Ascending aorta (tissue), 2 donors: ENCODE results near the gene BAHCC1. TPM values are rescaled to one million over a fixed set of nuclear protein-coding genes. Genes with fewer than 3 reads are reported as not detected.

Source experiments
- DNase-seq, 2 donors: peaks; one replicate each; pipeline ENCODE4 v3.0.0-alpha.2; 2019; ENCODE audit warnings: low spot score in 2 of 2
- H3K27ac ChIP-seq, 2 donors: fragments of 200-600 bp; sonication (generic); one replicate each; pipeline ENCODE4 v1.5.1; 2016 to 2017; ENCODE audit warnings: mild to moderate bottlenecking in 1 of 2
- H3K27me3 ChIP-seq: fragments of 200-600 bp; sonication (generic); one replicate; pipeline ENCODE4 v1.5.1; 2017
- H3K36me3 ChIP-seq, 2 donors: fragments of 200-600 bp; sonication (generic); one replicate each; pipeline ENCODE4 v1.5.1; 2016
- H3K4me1 ChIP-seq, 2 donors: fragments of 200-600 bp; sonication (generic); one replicate each; pipeline ENCODE4 v1.5.1; 2016 to 2017; ENCODE audit warnings: mild to moderate bottlenecking in 1 of 2
- H3K4me3 ChIP-seq, 2 donors: fragments of 200-600 bp; sonication (generic); one replicate each; pipeline ENCODE4 v1.5.1; 2016 to 2017; ENCODE audit warnings: mild to moderate bottlenecking in 1 of 2
- H3K9me3 ChIP-seq, 2 donors: fragments of 200-600 bp; sonication (generic); one replicate each; pipeline ENCODE4 v1.5.1; 2016
- CTCF ChIP-seq, 3 experiments: fragments of 200-600 bp in 2 of 3; fragments of 450-650 bp in 1 of 3; sonication (generic) in 2 of 3; IDR thresholded peaks; one replicate each; pipeline ENCODE4 v1.5.1; 2016 to 2019; ENCODE audit warnings: antibody characterized with exemption in 3 of 3, mild to moderate bottlenecking in 1 of 3, moderate library complexity in 1 of 3
- intact Hi-C: fragments of 100-400 bp; cut with DNase I; formaldehyde crosslinking; loops from one replicate; pipeline ENCODE4 v1.15.1; 2023
- total RNA-seq: library from RNA; depleted of rRNA; stranded (reverse); fragments of >200 nt; gene quantifications from one replicate; pipeline ENCODE4 v1.1.0, GENCODE V29; 2016

The BAHCC1 gene
- total RNA-seq, 1 donor from 2014 or later = 29.1 TPM

GRCh38 chr17:81480140-81481072, 85.1 kb downstream of the BAHCC1 start:
- no peak for DNase-seq

GRCh38 chr17:81481073-81481799, 86.0 kb downstream of the BAHCC1 start:
- peaks cover 5 to 32% of the 10 kb centered on the region in 2 donors for H3K4me1 ChIP-seq
- no peak overlapping the region for H3K27ac ChIP-seq
- H3K4me3 ChIP-seq = peak overlapping the region; percentile 42 to 73
- no peak for TF ChIP-seq CTCF (IDR thresholded peaks at IDR 0.05)
- no peaks in the 10 kb centered on the region for H3K36me3 ChIP-seq
- H3K9me3 ChIP-seq = no peaks in the 10 kb centered on the region
- intact Hi-C loops = loop anchor here (1.0 to 2.0 kb wide), 4 partner anchors 52 to 134 kb away; partner anchors contain the start of gene FAAP100
- DNase-seq = peak in 1 of 2 donors; percentile 86
- no peaks in the 10 kb centered on the region for H3K27me3 ChIP-seq

More at GRCh38 chr17:81480140-81481072, 85.1 kb downstream of the BAHCC1 start:
- H3K27me3 ChIP-seq = no peaks in the 10 kb centered on the region
- intact Hi-C loops = loop anchor here (1.0 to 2.0 kb wide), 4 partner anchors 52 to 134 kb away; partner anchors contain the start of gene FAAP100
- peak overlapping the region; percentile 42 to 73 for H3K4me3 ChIP-seq
- H3K27ac ChIP-seq = no peak overlapping the region
- no peak for TF ChIP-seq CTCF (IDR thresholded peaks at IDR 0.05)
- no peaks in the 10 kb centered on the region for H3K36me3 ChIP-seq
- no peaks in the 10 kb centered on the region for H3K9me3 ChIP-seq
- peaks cover 5 to 32% of the 10 kb centered on the region in 2 donors for H3K4me1 ChIP-seq

- Histone ChIP-seq H3K4me3 (peak overlapping the region; percentile 42 to 73), H3K9me3 (no peaks in the 10 kb centered on the region), H3K27me3 (no peaks in the 10 kb centered on the region), H3K4me1 (peaks cover 5 to 32% of the 10 kb centered on the region in 2 donors), H3K36me3 (no peaks in the 10 kb centered on the region), H3K27ac (no peak overlapping the region)
- intact Hi-C loops = loop anchor here (1.0 to 2.0 kb wide), 4 partner anchors 53 to 135 kb away; partner anchors contain the start of gene FAAP100
- no peak for DNase-seq
- no peak for TF ChIP-seq CTCF (IDR thresholded peaks at IDR 0.05)
These were observed 86.7 kb downstream of the BAHCC1 start for GRCh38 chr17:81481815-81482505.

GRCh38 chr17:81482673-81483072, 87.4 kb downstream of the BAHCC1 start:
- Histone ChIP-seq H3K27me3 (no peaks in the 10 kb centered on the region), H3K27ac (no peak overlapping the region), H3K4me3 (no peak overlapping the region), H3K9me3 (no peaks in the 10 kb centered on the region), H3K36me3 (no peaks in the 10 kb centered on the region), H3K4me1 (peaks cover 5 to 34% of the 10 kb centered on the region in 2 donors)
- intact Hi-C loops = no loop called here
- no peak for TF ChIP-seq CTCF (IDR thresholded peaks at IDR 0.05)
- DNase-seq = no peak
